ENCODE measurements around the gene TBC1D8. TPM values are rescaled to one million over a fixed set of nuclear protein-coding genes. Genes with fewer than 3 reads are reported as not detected.

TBC1D8 gene
- total and polyA plus RNA-seq, 2 of the 13 experiments (the other 11 are each of a cell fraction or from before 2014, with no cell fraction given): 45.1 to 95.4 TPM

DNA sequence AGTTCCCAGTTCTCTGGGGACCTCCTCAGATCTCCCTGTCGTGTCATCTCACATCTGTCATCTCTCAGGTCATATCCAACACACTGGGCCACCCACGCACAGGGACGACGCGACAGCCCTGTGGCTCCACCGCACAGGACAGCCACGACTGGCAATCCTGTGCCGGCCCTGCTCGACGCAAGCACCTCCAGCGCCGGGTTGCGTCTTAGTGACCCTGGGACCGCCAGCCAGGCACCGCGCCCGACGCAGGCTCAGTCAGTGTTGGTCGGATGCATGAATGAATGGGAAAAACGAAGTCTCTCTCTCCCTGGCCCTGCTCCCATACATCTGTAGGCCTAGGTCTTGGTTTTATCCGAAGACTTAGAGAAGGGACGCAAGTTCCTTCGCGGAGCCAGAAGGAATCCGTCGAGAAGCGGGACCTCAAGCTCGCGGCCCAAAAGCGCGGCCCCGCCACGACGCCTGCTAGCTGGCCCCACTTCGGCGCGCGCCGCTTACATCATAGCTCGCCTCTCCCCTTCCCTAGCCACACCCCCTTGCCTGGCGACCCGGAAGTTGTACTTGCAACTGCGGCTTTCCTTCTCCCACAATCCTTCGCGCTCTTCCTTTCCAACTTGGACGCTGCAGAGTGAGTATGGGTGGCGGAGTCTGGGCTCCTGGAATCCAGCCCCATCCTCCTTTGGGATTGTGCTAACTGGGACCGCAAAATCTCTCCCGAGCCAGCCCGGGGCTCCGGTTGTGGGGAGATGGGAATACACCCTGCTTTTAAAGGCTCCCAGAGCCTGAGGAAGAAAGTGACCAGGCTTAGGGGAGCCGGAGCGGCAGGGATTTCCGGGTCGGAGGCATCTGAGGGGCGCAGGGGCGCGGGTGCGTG lies 149.3 kb downstream of the TBC1D8 start, which contains the start of gene RPL31 (continued):
- TF ChIP-seq NFAT5 (CRISPR knock-in tag; IDR thresholded peaks at IDR 0.05) (peak; percentile 96), ATF1 (CRISPR knock-in tag; IDR thresholded peaks at IDR 0.05) (peak; percentile 93), NFE2L2 (IDR thresholded peaks at IDR 0.05; ENCODE audit: low read length) (0 out of 2 replicates have a peak, but pooled peaks have one; percentile 0), NFKBIZ (CRISPR knock-in tag; IDR thresholded peaks at IDR 0.05) (peak; percentile 91), FOXM1 (CRISPR knock-in tag; IDR thresholded peaks at IDR 0.05) (no peak), TAF1 (CRISPR knock-in tag; IDR thresholded peaks at IDR 0.05) (peak; percentile 100), ZNF672 (CRISPR knock-in tag; IDR thresholded peaks at IDR 0.05) (no peak), ZNF580 (CRISPR knock-in tag; IDR thresholded peaks at IDR 0.05; ENCODE audit: borderline replicate concordance, low read depth) (peak; percentile 100), SIX1 (CRISPR knock-in tag; IDR thresholded peaks at IDR 0.05; ENCODE audit: borderline replicate concordance) (peak; percentile 41; the same call in 1 of the 2 replicates), MTERF4 (CRISPR knock-in tag; IDR thresholded peaks at IDR 0.05) (peak; percentile 99), ZNF652 (CRISPR knock-in tag; IDR thresholded peaks at IDR 0.05; ENCODE audit: borderline replicate concordance, low read depth) (peak; percentile 62), TOPORS (CRISPR knock-in tag; IDR thresholded peaks at IDR 0.05) (peak; percentile 100), MTA1 (CRISPR knock-in tag; IDR thresholded peaks at IDR 0.05; ENCODE audit: borderline replicate concordance) (peak; percentile 94; the same call in 1 of the 2 replicates)
- TF ChIP-seq, protein P1, sequence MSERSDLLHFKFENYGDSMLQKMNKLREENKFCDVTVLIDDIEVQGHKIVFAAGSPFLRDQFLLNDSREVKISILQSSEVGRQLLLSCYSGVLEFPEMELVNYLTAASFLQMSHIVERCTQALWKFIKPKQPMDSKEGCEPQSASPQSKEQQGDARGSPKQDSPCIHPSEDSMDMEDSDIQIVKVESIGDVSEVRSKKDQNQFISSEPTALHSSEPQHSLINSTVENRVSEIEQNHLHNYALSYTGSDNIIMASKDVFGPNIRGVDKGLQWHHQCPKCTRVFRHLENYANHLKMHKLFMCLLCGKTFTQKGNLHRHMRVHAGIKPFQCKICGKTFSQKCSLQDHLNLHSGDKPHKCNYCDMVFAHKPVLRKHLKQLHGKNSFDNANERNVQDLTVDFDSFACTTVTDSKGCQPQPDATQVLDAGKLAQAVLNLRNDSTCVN (CRISPR knock-in tag; IDR thresholded peaks at IDR 0.05; ENCODE audit: borderline replicate concordance): peak; percentile 91
- TF ChIP-seq, protein P2, sequence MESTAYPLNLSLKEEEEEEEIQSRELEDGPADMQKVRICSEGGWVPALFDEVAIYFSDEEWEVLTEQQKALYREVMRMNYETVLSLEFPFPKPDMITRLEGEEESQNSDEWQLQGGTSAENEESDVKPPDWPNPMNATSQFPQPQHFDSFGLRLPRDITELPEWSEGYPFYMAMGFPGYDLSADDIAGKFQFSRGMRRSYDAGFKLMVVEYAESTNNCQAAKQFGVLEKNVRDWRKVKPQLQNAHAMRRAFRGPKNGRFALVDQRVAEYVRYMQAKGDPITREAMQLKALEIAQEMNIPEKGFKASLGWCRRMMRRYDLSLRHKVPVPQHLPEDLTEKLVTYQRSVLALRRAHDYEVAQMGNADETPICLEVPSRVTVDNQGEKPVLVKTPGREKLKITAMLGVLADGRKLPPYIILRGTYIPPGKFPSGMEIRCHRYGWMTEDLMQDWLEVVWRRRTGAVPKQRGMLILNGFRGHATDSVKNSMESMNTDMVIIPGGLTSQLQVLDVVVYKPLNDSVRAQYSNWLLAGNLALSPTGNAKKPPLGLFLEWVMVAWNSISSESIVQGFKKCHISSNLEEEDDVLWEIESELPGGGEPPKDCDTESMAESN (CRISPR knock-in tag; conservative IDR thresholded peaks at IDR 0.05): peak; percentile 99
- TF ChIP-seq, protein P3, sequence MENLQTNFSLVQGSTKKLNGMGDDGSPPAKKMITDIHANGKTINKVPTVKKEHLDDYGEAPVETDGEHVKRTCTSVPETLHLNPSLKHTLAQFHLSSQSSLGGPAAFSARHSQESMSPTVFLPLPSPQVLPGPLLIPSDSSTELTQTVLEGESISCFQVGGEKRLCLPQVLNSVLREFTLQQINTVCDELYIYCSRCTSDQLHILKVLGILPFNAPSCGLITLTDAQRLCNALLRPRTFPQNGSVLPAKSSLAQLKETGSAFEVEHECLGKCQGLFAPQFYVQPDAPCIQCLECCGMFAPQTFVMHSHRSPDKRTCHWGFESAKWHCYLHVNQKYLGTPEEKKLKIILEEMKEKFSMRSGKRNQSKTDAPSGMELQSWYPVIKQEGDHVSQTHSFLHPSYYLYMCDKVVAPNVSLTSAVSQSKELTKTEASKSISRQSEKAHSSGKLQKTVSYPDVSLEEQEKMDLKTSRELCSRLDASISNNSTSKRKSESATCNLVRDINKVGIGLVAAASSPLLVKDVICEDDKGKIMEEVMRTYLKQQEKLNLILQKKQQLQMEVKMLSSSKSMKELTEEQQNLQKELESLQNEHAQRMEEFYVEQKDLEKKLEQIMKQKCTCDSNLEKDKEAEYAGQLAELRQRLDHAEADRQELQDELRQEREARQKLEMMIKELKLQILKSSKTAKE (CRISPR knock-in tag; IDR thresholded peaks at IDR 0.05; ENCODE audit: borderline replicate concordance): no peak; the same call in 1 of the 2 replicates

Data from HepG2 (cell line).